Right lobe of liver (tissue), 4 donors: ENCODE measurements around the gene TNFSF13.

Experiments used
- POLR2A ChIP-seq: fragments of 450-650 bp; IDR thresholded peaks from one replicate; pipeline ENCODE4 v1.6.1; 2017; ENCODE audit warnings: antibody characterized with exemption, mild to moderate bottlenecking
- TF ChIP-seq, protein P1 (sequence below), 4 donors: fragments of 200-600 bp in 3 of 4; fragments of 450-650 bp in 1 of 4; IDR thresholded peaks; one replicate each; pipeline versions ENCODE4 v1.5.1 to v1.8.0; 2016 to 2022; ENCODE audit warnings: antibody characterized with exemption in 4 of 4, mild to moderate bottlenecking in 2 of 4
- donor health status: DM: no; HTN: no; CAD: no.
- donor health status: DM: no; HTN: no; CAD: no.
- donor health status: DM: no; HTN: yes; CAD: no.

DNA sequence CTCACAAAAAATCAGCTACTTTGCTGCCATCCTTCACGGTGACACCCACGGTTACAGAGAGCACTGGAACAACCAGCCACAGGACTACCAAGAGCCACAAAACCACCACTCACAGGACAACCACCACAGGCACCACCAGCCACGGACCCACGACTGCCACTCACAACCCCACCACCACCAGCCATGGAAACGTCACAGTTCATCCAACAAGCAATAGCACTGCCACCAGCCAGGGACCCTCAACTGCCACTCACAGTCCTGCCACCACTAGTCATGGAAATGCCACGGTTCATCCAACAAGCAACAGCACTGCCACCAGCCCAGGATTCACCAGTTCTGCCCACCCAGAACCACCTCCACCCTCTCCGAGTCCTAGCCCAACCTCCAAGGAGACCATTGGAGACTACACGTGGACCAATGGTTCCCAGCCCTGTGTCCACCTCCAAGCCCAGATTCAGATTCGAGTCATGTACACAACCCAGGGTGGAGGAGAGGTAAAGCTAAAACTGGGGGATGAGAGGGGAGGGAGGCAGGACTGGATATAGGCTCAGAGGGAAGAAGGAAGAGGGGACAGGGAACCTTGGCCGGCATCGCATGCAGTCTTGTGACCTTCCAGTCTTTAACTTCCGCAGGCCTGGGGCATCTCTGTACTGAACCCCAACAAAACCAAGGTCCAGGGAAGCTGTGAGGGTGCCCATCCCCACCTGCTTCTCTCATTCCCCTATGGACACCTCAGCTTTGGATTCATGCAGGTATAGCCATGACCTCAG, 21.5 kb downstream of the TNFSF13 start:
- TF ChIP-seq, protein P1, sequence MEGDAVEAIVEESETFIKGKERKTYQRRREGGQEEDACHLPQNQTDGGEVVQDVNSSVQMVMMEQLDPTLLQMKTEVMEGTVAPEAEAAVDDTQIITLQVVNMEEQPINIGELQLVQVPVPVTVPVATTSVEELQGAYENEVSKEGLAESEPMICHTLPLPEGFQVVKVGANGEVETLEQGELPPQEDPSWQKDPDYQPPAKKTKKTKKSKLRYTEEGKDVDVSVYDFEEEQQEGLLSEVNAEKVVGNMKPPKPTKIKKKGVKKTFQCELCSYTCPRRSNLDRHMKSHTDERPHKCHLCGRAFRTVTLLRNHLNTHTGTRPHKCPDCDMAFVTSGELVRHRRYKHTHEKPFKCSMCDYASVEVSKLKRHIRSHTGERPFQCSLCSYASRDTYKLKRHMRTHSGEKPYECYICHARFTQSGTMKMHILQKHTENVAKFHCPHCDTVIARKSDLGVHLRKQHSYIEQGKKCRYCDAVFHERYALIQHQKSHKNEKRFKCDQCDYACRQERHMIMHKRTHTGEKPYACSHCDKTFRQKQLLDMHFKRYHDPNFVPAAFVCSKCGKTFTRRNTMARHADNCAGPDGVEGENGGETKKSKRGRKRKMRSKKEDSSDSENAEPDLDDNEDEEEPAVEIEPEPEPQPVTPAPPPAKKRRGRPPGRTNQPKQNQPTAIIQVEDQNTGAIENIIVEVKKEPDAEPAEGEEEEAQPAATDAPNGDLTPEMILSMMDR (IDR thresholded peaks at IDR 0.05) = no peak
- TF ChIP-seq POLR2A = no peak
